ENCODE results near the gene PRPF39.
"Not testable (repeated sequence)": the region's sequence is repeated elsewhere in the genome, so short reads cannot be mapped to it uniquely, and the experiment has no call there.

Gene PRPF39, protein sequence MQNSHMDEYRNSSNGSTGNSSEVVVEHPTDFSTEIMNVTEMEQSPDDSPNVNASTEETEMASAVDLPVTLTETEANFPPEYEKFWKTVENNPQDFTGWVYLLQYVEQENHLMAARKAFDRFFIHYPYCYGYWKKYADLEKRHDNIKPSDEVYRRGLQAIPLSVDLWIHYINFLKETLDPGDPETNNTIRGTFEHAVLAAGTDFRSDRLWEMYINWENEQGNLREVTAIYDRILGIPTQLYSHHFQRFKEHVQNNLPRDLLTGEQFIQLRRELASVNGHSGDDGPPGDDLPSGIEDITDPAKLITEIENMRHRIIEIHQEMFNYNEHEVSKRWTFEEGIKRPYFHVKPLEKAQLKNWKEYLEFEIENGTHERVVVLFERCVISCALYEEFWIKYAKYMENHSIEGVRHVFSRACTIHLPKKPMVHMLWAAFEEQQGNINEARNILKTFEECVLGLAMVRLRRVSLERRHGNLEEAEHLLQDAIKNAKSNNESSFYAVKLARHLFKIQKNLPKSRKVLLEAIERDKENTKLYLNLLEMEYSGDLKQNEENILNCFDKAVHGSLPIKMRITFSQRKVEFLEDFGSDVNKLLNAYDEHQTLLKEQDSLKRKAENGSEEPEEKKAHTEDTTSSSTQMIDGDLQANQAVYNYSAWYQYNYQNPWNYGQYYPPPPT

GRCh38 chr14:45083976-45084722 is at the start of gene PRPF39:
TSS of gene PRPF39 (plus strand) at chr14:45084116. CDS start at chr14:45095240, 11,124 bp downstream.
- DNase-seq (ENCODE audit: low spot score): peak; percentile 99

- no peak for DNase-seq (ENCODE audit: low spot score)
Measured at GRCh38 chr14:45034730-45035129, 49.2 kb upstream of the PRPF39 start.

DNA sequence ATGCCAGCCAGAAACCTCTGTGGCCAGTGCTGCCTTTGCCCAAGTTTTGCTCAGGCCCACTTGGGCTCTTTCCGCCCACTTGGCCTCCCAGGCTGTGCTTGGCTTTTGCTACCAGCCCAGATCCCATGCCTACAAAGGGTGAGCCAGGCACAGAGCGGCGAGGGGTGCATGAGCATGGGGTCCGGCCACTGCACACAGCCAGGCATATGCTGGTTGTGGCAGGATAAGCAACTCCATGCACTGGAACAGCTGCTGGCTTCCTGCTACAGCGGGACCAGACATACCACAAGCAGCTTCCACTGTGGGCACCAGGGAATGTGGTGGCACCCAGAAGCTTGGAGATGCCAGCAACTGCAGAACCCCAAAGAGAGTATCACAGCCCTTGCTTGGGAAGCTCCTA is 45.7 kb upstream of the PRPF39 start:
- DNase-seq (ENCODE audit: low spot score): no peak

DNA sequence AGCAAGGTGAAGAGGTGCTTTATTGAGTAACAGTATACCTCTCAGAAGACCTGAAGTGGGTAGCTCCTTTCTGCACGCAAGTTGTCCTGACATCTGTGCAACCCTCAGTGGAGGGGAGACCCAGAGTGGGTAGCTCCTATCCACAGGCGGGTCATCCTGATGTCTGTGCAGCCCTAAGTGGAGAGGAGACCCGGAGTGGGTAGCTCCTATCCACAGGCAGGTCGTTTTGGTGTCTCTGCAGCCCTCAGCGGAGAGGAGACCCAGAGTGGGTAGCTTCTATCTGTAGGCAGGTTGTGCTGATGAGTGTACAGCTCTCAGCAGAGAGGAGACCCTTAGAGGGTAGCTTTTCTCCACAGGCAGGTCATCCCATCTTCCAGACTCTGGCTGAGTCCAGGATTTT is 45.1 kb upstream of the PRPF39 start:
- DNase-seq (ENCODE audit: low spot score): no peak

DNA sequence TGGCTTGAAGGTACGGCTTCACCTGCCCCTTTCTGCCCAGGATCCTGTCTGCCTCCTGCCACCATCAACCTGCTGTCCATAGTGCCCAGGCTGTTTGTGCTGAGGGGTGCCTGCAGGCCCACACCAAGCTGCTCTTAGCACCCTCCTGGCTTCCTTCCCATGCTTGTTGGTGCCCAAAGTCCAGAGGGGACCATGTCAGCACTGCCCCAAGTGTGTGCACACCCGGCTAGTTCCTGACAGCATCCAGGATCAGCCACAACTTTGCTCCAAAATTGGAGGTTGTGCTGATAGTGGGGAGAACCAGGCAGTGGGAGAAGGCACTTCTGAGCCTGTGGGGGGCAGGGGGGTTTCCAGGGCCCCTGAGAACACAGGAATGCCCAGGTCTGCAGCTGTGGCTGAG is 44.5 kb upstream of the PRPF39 start:
- no peak for DNase-seq (ENCODE audit: low spot score)

GRCh38 chr14:45041641-45042040 is 42.3 kb upstream of the PRPF39 start:
- no peak for DNase-seq (ENCODE audit: low spot score)

DNA sequence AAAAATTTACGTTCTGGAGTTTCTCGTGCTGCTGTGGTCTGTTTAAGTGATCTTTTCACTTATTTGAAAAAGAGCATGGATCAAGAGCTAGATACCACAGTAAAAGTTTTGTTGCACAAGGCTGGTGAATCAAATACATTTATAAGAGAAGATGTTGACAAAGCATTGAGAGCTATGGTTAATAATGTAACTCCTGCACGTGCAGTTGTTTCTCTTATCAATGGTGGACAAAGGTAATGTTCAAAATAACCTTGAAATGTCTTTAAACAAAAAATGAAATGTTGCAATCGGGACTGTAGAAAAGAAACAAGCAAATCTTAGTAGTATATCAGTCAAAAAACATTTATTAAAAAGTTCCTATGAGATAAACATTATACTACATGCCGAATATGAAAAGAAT is 39.3 kb upstream of the PRPF39 start:
- no peak for DNase-seq (ENCODE audit: low spot score)

DNA sequence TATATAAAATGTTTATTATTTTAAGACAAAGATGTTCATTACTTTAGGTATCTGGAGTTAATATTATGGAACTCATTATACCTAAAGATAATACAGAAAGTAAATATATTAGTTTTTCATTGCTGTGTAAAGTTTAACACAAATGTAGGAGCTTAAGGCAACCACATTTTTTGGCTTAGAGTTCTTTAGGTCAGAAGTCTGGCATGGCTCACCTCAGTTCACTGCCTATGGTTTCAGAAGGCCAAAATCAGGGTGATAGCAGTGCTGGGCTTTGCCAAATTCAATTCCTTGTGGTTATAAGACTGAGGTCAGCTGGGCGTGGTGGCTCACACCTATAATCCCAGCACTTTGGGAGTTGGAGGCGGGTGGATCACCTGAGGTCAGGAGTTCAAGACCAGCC is 35.5 kb upstream of the PRPF39 start:
- no peak for DNase-seq (ENCODE audit: low spot score)

DNA sequence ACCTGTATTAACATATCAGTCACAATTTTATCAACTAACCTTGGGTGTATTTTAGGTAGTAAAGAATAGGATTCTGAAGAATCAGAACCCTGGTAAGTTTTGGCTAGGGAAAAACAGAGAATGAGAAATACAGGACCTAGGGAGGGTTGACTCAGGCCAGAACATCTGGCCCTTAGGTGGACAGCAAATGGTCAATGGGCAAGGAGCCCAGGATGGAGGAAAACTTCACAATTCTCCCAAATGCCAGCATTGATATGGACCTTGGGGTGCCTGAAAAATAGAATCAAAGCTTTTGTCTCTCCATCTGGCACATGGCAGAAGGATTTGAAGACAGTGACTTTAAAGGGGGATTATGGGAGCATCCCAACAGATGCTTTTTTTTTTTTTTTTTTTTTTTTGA is 32.7 kb upstream of the PRPF39 start:
- DNase-seq (ENCODE audit: low spot score): no peak

DNA sequence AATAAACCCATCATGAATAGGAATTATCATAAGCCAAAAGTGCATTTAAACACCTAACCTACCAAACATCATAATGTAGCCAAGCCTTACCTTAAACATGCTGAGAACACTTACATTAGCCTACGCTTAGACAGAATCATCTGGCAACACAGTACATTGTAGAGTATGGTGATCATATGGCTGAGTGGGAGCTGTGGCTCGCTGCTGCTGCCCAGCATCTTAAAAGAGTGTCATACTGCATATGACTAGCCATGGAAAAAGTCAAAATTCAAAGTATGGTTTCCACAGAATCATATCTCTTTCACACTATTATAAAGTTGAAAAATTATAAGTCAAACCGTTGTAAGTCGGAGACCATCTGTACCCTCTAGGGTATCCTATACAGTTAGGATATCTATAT is 32.0 kb upstream of the PRPF39 start:
- no peak for DNase-seq (ENCODE audit: low spot score)

GRCh38 chr14:45057349-45057748 is 26.6 kb upstream of the PRPF39 start:
- no peak for DNase-seq (ENCODE audit: low spot score)

DNA sequence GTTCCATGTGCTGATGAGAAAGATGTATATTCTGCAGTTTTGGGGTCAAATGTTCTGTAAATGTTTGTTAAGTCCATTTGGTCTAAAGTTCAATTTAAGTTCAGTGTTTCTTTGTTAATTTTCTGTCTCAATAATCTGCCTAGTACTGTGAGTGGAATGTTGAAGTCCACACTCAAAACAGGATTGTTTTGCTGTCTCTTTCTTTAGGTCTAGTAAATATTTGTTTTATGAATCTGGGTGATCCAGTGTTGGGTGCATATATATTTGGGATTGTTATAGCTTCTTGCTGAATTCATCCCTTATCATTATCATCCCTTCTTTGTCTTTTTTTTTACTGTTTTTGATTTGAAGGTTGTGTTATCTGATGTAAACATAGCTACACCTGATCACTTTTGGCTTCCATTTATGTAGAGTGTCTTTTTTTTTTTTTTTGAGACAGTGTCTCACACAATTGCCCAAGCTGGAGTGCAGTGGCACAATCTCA is 26.0 kb upstream of the PRPF39 start:
- DNase-seq (ENCODE audit: low spot score): no peak

- DNase-seq (ENCODE audit: low spot score): no peak
Measured at GRCh38 chr14:45060551-45060950, 23.4 kb upstream of the PRPF39 start.

DNA sequence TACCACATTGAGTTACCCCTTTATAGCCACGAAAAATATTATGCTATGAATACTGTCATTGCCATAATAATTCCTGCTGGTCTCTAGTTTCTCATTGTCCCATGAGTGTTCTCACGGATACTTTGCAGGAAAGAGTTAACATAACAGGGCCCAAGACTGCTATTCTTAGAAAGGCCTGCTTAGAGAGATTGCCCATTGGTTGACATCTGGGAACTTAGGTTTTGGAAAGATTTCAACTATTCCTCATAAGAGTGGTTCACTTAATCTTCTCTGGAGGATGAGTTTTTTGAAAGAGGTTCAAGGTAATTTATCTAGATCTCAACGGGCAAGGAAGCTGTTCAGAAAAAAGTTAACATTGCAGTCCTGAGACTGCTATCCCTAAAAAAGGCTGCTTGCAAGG is 18.4 kb upstream of the PRPF39 start:
- DNase-seq (ENCODE audit: low spot score): no peak

DNA sequence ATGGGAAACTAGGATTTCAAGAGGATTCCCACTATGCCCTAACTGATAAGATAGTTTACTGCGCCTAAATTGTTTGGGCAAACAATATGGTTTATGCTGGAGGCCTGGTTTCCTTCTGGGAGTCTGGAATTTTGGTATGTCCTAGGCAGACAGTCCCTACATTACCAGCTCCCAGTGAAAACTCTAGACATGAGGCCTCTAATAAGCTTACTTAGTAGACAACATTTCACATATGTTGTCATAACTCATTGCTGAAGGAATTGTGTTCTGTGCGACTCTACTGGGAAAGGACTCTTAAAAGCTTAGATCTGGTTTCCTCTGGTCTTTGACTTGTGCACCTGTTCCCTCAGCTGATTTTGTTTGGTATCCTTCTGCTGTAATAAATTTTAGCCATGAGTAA is 18.0 kb upstream of the PRPF39 start:
- no peak for DNase-seq (ENCODE audit: low spot score)

GRCh38 chr14:45066667-45067066 is 17.2 kb upstream of the PRPF39 start:
- DNase-seq (ENCODE audit: low spot score): no peak

GRCh38 chr14:45068396-45068795 is 15.5 kb upstream of the PRPF39 start:
- no peak for DNase-seq (ENCODE audit: low spot score)

DNA sequence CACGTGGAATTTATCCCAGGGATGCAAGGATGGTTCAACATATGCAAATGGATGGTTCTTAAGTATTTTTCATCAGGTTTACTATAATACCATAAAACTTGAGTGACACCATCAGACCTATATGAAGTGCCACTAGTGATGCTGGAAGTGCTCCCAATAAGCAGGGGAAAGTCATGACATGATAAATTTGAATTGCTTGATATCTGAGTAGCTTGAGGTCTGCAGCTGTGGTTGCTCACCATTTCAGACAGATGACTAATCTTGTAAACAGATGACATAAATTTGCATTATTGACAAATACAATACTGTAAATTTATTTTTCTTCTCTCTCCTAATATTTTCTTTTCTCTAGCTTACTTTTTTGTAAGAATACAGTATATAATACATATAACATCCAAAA is 13.7 kb upstream of the PRPF39 start:
- DNase-seq (ENCODE audit: low spot score): no peak

DNA sequence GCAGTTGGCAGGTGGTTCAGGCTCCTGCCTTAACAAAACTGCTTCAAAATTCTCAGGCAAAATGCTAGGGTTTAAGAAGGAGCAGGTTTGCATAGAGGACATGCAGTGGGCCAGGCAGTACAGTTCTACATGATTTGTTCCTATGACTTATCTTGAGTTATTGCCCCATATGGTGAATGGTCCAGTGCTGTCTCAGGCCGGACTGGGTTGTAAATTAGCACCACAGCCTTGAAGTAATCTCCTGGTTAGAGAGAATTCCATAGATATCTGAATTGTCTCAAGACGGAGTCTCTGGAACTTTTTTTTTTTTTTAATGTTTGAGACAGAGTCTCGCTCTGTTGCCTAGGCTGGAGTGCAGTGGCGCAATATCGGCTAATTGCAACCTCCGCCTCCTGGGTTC is 11.8 kb upstream of the PRPF39 start:
- no peak for DNase-seq (ENCODE audit: low spot score)

DNA sequence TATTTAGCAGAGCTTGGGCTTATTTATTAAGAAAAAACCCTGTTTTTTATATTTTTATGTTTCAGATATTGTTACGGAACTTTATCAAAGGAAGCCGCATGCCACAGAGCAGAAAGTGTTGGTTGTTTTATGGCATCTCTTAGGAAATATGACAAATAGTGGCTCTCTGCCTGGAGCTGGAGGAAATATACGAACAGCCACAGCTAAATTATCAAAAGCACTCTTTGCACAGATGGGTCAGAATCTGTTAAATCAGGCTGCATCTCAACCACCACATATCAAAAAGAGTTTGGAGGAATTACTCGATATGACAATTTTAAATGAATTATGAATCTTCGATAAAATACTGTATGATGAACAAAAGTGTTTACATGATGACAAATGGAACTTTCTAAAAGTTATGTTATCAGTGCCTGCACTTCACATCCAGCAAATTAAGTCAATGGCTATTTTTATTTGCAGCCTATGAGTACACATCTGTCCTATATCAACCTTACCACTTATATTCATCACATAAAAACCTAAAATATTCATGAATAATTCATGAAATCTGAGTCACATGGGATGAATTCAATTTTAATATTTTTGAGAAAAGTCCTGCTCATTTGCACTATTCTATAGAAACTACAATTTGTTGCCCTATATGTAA is 10.6 kb upstream of the PRPF39 start:
- DNase-seq (ENCODE audit: low spot score): no peak

- no peak for DNase-seq (ENCODE audit: low spot score)
Measured at GRCh38 chr14:45078323-45078722, 5.6 kb upstream of the PRPF39 start.

DNA sequence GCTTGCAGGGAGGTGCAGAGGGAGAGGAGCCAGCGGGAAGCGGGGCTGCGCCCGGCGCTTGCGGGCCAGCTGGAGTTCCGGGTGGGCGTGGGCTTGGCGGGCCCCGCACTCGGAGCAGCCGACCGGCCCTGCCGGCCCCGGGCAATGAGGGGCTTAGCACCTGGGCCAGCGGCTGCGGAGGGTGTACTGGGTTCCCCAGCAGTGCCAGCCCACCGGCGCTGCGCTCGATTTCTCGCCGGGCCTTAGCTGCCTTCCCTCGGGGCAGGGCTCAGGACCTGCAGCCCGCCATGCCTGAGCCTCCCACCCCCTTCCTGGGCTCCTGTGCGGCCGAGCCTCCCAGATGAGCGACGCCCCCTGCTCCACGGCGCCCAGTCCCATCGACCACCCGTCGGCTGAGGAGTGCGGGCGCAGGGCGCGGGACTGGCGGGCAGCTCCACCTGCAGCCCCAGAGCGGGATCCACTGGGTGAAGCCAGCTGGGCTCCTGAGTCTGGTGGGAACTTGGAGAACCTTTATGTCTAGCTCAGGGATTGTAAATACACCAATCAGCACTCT is 3.4 kb upstream of the PRPF39 start:
- not testable (repeated sequence) for DNase-seq (ENCODE audit: low spot score)

Data from AG08396 (cell line).